ENCODE data around the gene PLIN5. TPM values are rescaled to one million over a fixed set of nuclear protein-coding genes. Genes with fewer than 3 reads are reported as not detected.

Gene PLIN5
- total RNA-seq, 1 donor from 2014 or later: 4.8 TPM

DNA sequence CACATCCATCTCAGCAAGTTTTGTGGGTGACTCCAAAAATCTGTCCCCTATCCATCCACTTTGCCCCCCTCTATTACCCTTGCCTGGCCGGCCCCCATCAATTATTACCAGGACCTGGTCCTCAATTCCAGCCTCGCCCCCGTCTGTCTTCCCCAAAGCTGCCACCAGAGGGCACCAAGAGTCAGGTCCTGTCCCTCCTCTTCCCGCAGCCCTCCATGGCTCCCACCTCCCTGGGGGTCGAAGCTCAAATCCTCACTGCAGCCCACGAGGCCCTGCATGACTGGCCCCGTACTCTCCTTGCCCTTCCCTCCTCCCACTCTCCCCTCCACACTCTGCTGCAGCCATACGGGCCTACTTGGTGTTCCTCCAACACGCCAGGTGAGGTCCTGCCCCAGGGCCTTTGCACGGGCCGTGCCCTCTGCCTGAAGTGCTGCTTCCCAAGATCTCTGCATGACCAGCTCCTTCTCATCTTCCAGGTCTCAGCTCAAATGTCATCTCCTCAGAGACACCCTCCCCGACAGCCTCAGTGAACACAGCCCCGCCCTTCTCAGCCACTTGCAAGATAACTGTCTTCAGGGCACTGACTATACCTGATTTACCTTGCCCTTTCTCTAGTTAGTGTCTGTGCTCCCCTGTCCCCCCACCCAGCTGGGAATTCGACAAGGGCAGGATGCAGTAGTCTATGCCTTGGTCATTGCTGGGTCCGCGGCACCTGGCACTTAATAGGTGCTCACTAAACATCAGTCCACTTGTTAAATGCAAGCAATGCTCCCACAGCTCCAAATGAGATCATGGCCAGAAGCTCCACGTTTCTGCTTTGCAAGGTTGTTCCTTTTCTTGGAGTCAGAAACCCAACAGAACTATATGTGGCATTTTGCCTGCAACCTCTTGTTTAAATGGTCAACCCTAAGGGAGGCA is 41.3 kb upstream of the PLIN5 start:
- H3K4me3 Mint-ChIP-seq: peak overlapping the region; percentile 49

DNA sequence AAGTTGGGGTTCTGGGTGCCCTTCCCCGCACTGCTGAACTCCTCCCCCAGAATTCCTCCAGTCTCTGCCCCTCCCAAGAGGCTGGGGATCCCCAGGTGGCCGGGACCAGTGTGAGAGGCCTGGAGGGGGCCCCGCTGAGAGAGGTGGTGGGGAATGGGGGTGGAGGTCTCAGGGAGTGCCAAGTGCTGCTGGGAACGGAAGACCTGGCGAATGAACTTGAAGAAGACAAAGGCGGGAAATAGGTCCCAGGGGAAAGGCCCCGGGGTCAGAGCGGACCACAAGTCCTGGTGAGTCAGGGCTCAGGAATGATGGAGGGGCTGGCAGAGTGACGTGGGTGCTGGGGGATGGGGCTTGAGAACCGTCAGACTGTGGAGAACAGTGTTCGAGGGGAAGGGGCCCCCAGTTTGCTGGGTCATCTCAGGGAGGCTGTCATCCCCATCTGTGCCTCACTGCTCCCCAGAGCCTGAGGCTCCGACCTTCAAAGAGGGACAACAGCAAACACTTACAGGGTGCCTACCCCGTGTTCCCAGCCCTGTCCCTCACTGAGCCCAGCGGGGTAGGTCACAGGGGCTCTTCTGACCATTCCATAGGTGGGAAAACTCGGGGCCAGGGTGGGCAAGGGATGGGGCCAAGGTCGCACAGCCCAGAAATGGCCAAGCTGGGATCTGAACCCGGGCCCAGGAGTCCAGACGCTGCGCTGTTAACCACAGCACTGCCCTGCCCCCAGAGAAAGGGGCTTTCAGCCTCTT is 40.4 kb upstream of the PLIN5 start:
- peak overlapping the region; percentile 49 for H3K4me3 Mint-ChIP-seq
- H3K27me3 Mint-ChIP-seq (ENCODE audit: low read depth): peaks cover 27% of the 10 kb centered on the region
- H3K9me3 Mint-ChIP-seq: no peaks in the 10 kb centered on the region
- H3K27ac Mint-ChIP-seq (ENCODE audit: unreplicated experiment): peak overlapping the region; percentile 94
- peaks cover 18% of the 10 kb centered on the region for H3K4me1 Mint-ChIP-seq
- H3K36me3 Mint-ChIP-seq (ENCODE audit: low read depth): no peaks in the 10 kb centered on the region
- DNase-seq (ENCODE audit: low read depth, low spot score): peak; percentile 47
- TF ChIP-seq, protein P1, sequence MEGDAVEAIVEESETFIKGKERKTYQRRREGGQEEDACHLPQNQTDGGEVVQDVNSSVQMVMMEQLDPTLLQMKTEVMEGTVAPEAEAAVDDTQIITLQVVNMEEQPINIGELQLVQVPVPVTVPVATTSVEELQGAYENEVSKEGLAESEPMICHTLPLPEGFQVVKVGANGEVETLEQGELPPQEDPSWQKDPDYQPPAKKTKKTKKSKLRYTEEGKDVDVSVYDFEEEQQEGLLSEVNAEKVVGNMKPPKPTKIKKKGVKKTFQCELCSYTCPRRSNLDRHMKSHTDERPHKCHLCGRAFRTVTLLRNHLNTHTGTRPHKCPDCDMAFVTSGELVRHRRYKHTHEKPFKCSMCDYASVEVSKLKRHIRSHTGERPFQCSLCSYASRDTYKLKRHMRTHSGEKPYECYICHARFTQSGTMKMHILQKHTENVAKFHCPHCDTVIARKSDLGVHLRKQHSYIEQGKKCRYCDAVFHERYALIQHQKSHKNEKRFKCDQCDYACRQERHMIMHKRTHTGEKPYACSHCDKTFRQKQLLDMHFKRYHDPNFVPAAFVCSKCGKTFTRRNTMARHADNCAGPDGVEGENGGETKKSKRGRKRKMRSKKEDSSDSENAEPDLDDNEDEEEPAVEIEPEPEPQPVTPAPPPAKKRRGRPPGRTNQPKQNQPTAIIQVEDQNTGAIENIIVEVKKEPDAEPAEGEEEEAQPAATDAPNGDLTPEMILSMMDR (conservative IDR thresholded peaks at IDR 0.05): no peak

More for the DNA sequence above, 41.3 kb upstream of the PLIN5 start:
- no peaks in the 10 kb centered on the region for H3K9me3 Mint-ChIP-seq
- H3K27me3 Mint-ChIP-seq (ENCODE audit: low read depth): peaks cover 30% of the 10 kb centered on the region
- peak; percentile 88 for DNase-seq (ENCODE audit: low read depth, low spot score)
- H3K36me3 Mint-ChIP-seq (ENCODE audit: low read depth): no peaks in the 10 kb centered on the region
- peak overlapping the region; percentile 94 for H3K27ac Mint-ChIP-seq (ENCODE audit: unreplicated experiment)
- peaks cover 18% of the 10 kb centered on the region for H3K4me1 Mint-ChIP-seq
- TF ChIP-seq, protein P1 (conservative IDR thresholded peaks at IDR 0.05): peak; percentile 75

DNA sequence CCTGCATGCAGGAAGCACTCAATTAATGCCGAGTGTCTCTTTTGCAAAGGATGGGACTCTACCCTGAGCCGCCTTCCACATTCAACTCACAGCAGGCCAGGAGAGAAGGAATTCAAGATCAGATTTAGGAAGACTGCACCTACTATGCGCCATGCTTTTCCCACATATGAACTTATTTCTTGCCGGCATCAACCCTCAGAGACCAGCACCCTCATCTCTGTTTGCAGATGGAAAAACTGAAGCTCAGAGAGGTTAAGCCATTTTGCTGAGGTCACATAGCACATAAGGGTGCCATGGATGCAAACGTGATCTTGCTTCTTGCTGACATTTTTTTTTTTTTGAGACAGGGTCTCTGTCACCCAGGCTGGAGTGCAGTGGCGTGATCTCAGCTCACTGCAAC is 38.7 kb upstream of the PLIN5 start:
- Mint-ChIP-seq H3K27ac (ENCODE audit: unreplicated experiment) (peak overlapping the region; percentile 12), H3K9me3 (no peaks in the 10 kb centered on the region)

DNA sequence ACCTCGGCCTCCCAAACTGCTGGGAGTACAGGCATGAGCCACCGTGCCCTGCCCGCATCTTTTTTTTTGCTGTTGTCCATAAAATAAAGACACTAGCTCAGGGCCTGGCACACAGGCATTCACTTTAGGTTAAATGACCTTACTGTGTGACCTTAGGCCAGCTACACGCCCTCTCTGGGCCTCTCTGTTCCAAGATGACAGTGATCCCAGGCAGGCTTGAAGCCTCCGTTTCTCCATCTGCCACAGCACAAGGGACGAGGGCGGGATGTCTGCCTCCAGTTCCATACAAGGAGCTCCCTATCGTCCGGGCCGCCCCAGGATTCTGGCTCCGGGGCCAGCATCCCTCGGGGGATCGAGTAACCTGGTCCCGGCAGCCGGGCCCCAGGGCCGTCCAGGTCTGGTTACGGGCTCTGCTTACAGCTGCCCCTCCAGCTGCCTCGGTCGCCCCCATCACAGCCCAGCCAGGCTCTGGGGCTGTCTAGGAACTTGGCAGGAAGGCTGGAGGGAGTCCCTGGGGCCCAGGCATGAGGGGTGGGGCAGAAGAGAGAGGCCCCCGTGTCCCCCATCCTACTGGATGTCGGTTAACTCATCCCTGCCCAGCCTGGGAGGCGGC is 36.4 kb upstream of the PLIN5 start:
- Mint-ChIP-seq H3K36me3 (ENCODE audit: low read depth) (no peaks in the 10 kb centered on the region), H3K4me1 (peaks cover 18% of the 10 kb centered on the region), H3K9me3 (no peaks in the 10 kb centered on the region), H3K4me3 (no peak overlapping the region), H3K27me3 (ENCODE audit: low read depth) (peaks cover 3% of the 10 kb centered on the region), H3K27ac (ENCODE audit: unreplicated experiment) (no peak overlapping the region)
- TF ChIP-seq, protein P1 (conservative IDR thresholded peaks at IDR 0.05): no peak
- DNase-seq (ENCODE audit: low read depth, low spot score): no peak

More for the DNA sequence above, 38.7 kb upstream of the PLIN5 start:
- Mint-ChIP-seq H3K27me3 (ENCODE audit: low read depth) (peaks cover 10% of the 10 kb centered on the region), H3K4me3 (no peak overlapping the region), H3K4me1 (peaks cover 18% of the 10 kb centered on the region), H3K36me3 (ENCODE audit: low read depth) (no peaks in the 10 kb centered on the region)
- TF ChIP-seq, protein P1 (conservative IDR thresholded peaks at IDR 0.05): no peak
- DNase-seq (ENCODE audit: low read depth, low spot score): no peak

DNA sequence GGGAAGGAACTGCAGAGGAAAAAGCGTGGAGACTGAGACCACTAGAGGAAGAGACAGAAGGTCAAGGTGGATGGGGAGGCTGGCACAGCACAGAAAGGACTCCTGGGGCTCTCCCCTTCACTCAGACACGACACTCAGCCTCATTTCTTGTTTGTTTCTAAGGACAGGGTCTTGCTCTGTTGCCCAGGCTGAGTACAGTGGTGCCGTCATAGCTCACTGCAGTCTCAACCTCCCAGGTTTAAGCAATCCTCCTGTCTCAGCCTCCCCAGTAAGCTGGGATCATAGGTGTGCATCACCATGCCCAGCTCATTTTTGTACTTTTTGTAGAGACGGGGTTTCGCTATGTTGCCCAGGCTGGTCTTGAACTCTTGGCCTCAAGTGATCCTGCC is 35.9 kb upstream of the PLIN5 start:
- Mint-ChIP-seq H3K4me3 (no peak overlapping the region), H3K27ac (ENCODE audit: unreplicated experiment) (no peak overlapping the region), H3K4me1 (peaks cover 14% of the 10 kb centered on the region), H3K9me3 (no peaks in the 10 kb centered on the region), H3K27me3 (ENCODE audit: low read depth) (peaks cover 1% of the 10 kb centered on the region), H3K36me3 (ENCODE audit: low read depth) (no peaks in the 10 kb centered on the region)
- DNase-seq (ENCODE audit: low read depth, low spot score): no peak
- TF ChIP-seq, protein P1 (conservative IDR thresholded peaks at IDR 0.05): no peak
